Esophagus squamous epithelium (tissue), 5 donors: ENCODE results near the gene DCC. TPM values are rescaled to one million over a fixed set of nuclear protein-coding genes. Genes with fewer than 3 reads are reported as not detected.

Experiments
- DNase-seq: peaks from one replicate; lab custom pipeline; 2025; lab: John Stamatoyannopoulos, UW
- H3K27ac ChIP-seq, 4 donors: fragments of 200-600 bp; sonication (generic); one replicate each; pipeline ENCODE4 v1.5.1; 2016 to 2019; ENCODE audit warnings: mild to moderate bottlenecking in 1 of 4
- H3K27me3 ChIP-seq, 4 donors: fragments of 200-600 bp; sonication (generic); 1 replicate in 3 of 4; 2 replicates in 1 of 4; pipeline versions ENCODE4 v1.5.1 to v1.6.0; 2017 to 2021; ENCODE audit warnings: antibody characterized with exemption in 1 of 4
- H3K36me3 ChIP-seq, 3 donors: fragments of 200-600 bp; sonication (generic); one replicate each; pipeline ENCODE4 v1.5.1; 2016 to 2019
- H3K4me1 ChIP-seq, 3 donors: fragments of 200-600 bp; sonication (generic); one replicate each; pipeline ENCODE4 v1.5.1; 2017 to 2019
- H3K4me3 ChIP-seq, 4 donors: fragments of 200-600 bp; sonication (generic); 1 replicate in 3 of 4; 2 replicates in 1 of 4; pipeline ENCODE4 v1.5.1; 2016 to 2019; ENCODE audit warnings: mild to moderate bottlenecking in 2 of 4, moderate library complexity in 1 of 4
- H3K9me3 ChIP-seq, 3 donors: fragments of 200-600 bp; sonication (generic); one replicate each; pipeline ENCODE4 v1.5.1; 2016 to 2019
- CTCF ChIP-seq, 6 experiments: fragments of 450-650 bp in 4 of 6; fragments of 200-600 bp in 2 of 6; sonication (generic) in 2 of 6; IDR thresholded peaks; one replicate each; pipeline ENCODE4 v1.5.1; 2016 to 2019; ENCODE audit warnings: antibody characterized with exemption in 6 of 6, mild to moderate bottlenecking in 4 of 6, moderate library complexity in 4 of 6
- POLR2A ChIP-seq, 4 donors: fragments of 450-650 bp; IDR thresholded peaks; one replicate each; pipeline ENCODE4 v1.6.1; 2017; ENCODE audit warnings: antibody characterized with exemption in 4 of 4, mild to moderate bottlenecking in 4 of 4, moderate library complexity in 3 of 4
- WGBS, 2 donors: methylation state at CpG; one replicate each; pipeline ENCODE4 v1.1.5; 2018; 5-methylcytosine and 5-hydroxymethylcytosine counted together
- intact Hi-C: fragments of 100-400 bp; cut with DNase I; formaldehyde crosslinking; loops from one replicate; pipeline ENCODE4 v1.15.0; 2022
- total RNA-seq, 4 donors: library from RNA; depleted of rRNA; stranded (reverse); fragments of >200 nt; gene quantifications; one replicate each; pipeline ENCODE4 v1.1.0, GENCODE V29; 2016
- donor health status: DM: yes; HTN: yes; CAD: no.

DCC gene
- total RNA-seq, 4 donors from 2014 or later: 0.06 to 0.95 TPM; not detected in 2

GRCh38 chr18:53486296-53486695, 1146.3 kb downstream of the DCC start:
- 36 to 39% methylated on average over 3 of the region's 3 CpGs for whole genome bisulfite sequencing, 2 donors
- DNase-seq: no peak

GRCh38 chr18:53489266-53489665, 1149.3 kb downstream of the DCC start:
- H3K36me3 ChIP-seq: no peaks in the 10 kb centered on the region
- WGBS, 2 donors: 12 to 16% methylated on average over 3 of the region's 3 CpGs
- intact Hi-C loops: no loop called here
- no peak for TF ChIP-seq CTCF (IDR thresholded peaks at IDR 0.05)
- no peak for TF ChIP-seq POLR2A (IDR thresholded peaks at IDR 0.05)
- H3K4me1 ChIP-seq: no peaks in the 10 kb centered on the region
- H3K27me3 ChIP-seq: no peaks in the 10 kb centered on the region
- H3K27ac ChIP-seq: no peak overlapping the region
- DNase-seq: no peak
- H3K9me3 ChIP-seq: no peaks in the 10 kb centered on the region
- H3K4me3 ChIP-seq: no peak overlapping the region

More at GRCh38 chr18:53486296-53486695, 1146.3 kb downstream of the DCC start:
- no peak overlapping the region for H3K4me3 ChIP-seq
- no peaks in the 10 kb centered on the region for H3K4me1 ChIP-seq
- intact Hi-C loops: no loop called here
- H3K27ac ChIP-seq: no peak overlapping the region
- no peaks in the 10 kb centered on the region for H3K9me3 ChIP-seq
- no peaks in the 10 kb centered on the region for H3K36me3 ChIP-seq
- no peaks in the 10 kb centered on the region for H3K27me3 ChIP-seq
- TF ChIP-seq POLR2A (IDR thresholded peaks at IDR 0.05): no peak
- TF ChIP-seq CTCF (IDR thresholded peaks at IDR 0.05): no peak

GRCh38 chr18:53490019-53490418, 1150.0 kb downstream of the DCC start:
- DNase-seq: no peak
- no peak overlapping the region for H3K27ac ChIP-seq
- no peaks in the 10 kb centered on the region for H3K4me1 ChIP-seq
- TF ChIP-seq POLR2A (IDR thresholded peaks at IDR 0.05) (no peak), CTCF (IDR thresholded peaks at IDR 0.05) (no peak)
- WGBS, 2 donors: 63 to 78% methylated on average over 2 of the region's 2 CpGs
- no peaks in the 10 kb centered on the region for H3K36me3 ChIP-seq
- H3K9me3 ChIP-seq: no peaks in the 10 kb centered on the region
- no peaks in the 10 kb centered on the region for H3K27me3 ChIP-seq
- H3K4me3 ChIP-seq: no peak overlapping the region
- intact Hi-C loops: no loop called here

- WGBS, 2 donors: 50% methylated on average over 2 of the region's 3 CpGs; no CpG with 5 or more reads in 1 of the 2 donors
- Histone ChIP-seq H3K27me3 (no peaks in the 10 kb centered on the region), H3K36me3 (no peaks in the 10 kb centered on the region), H3K9me3 (no peaks in the 10 kb centered on the region), H3K27ac (no peak overlapping the region), H3K4me1 (no peaks in the 10 kb centered on the region), H3K4me3 (no peak overlapping the region)
- no peak for TF ChIP-seq POLR2A (IDR thresholded peaks at IDR 0.05)
- TF ChIP-seq CTCF (IDR thresholded peaks at IDR 0.05): no peak
- intact Hi-C loops: no loop called here
- DNase-seq: no peak
These were observed 1156.0 kb downstream of the DCC start for GRCh38 chr18:53496028-53496427.

GRCh38 chr18:53503914-53504441, 1164.0 kb downstream of the DCC start:
- intact Hi-C loops: no loop called here
- Histone ChIP-seq H3K9me3 (no peaks in the 10 kb centered on the region), H3K36me3 (no peaks in the 10 kb centered on the region), H3K27me3 (no peaks in the 10 kb centered on the region), H3K27ac (no peak overlapping the region), H3K4me3 (no peak overlapping the region), H3K4me1 (no peaks in the 10 kb centered on the region)
- 41% methylated on average over 7 of the region's 7 CpGs for WGBS, 2 donors
- DNase-seq: no peak
- no peak for TF ChIP-seq POLR2A (IDR thresholded peaks at IDR 0.05)
- no peak for TF ChIP-seq CTCF (IDR thresholded peaks at IDR 0.05)
